Panc1 (cell line): Measurements from ENCODE around the gene GPR61. TPM values are rescaled to one million over a fixed set of nuclear protein-coding genes. Genes with fewer than 3 reads are reported as not detected.

Experiments
- ATAC-seq: fragments of 200-7000 bp; cut with Tn5 transposase; 2 replicates; pipeline ENCODE4 v1.9.1; 2020; ENCODE audit warnings: mild to moderate bottlenecking, moderate library complexity
- BruUV-seq: library from RNA; stranded (reverse); fragments of 400-500 nt; replicated peaks from 2 replicates; lab custom pipeline; 2021; lab: Mats Ljungman, UMichigan
- CTCF ChIA-PET: fragments of 300-600 bp; sonication (Branson Sonifier 250); formaldehyde crosslinking; loops from one replicate; lab custom pipeline; 2022; ENCODE audit warnings: antibody characterized with exemption; lab: Charles Lee
- POLR2A ChIA-PET: fragments of 300-600 bp; sonication (Branson Sonifier 250); formaldehyde crosslinking; loops from one replicate; lab custom pipeline; 2022; ENCODE audit warnings: antibody characterized with exemption; lab: Charles Lee
- DNase-seq: peaks from one replicate; pipeline ENCODE4 v3.0.0-alpha.2; 2010; ENCODE audit warnings: low read depth, low spot score
- H3K27ac ChIP-seq: 2 replicates; pipeline ENCODE4 v1.5.1; 2011; ENCODE audit warnings: mild to moderate bottlenecking, low read length, inconsistent platforms
- H3K27me3 ChIP-seq: fragments of 200-500 bp; sonication (Bioruptor generic); 2 replicates; pipeline ENCODE4 v1.6.0; 2014; ENCODE audit warnings: low read length, inconsistent platforms; ENCODE audit not compliant: control insufficient read depth, insufficient read depth
- H3K36me3 ChIP-seq: fragments of 200-500 bp; sonication (Bioruptor generic); 2 replicates; pipeline ENCODE4 v1.5.1; 2014; ENCODE audit warnings: inconsistent platforms, mild to moderate bottlenecking, low read length, moderate library complexity; ENCODE audit not compliant: control insufficient read depth, insufficient read depth
- H3K4me1 ChIP-seq: 2 replicates; pipeline ENCODE4 v1.5.1; 2011; ENCODE audit warnings: inconsistent platforms, mild to moderate bottlenecking, low read length, moderate library complexity; ENCODE audit not compliant: control insufficient read depth, insufficient read depth
- H3K4me3 ChIP-seq, 2 experiments: 2 replicates each; pipeline ENCODE4 v1.5.1; 2011 to 2012; ENCODE audit warnings: low read depth in 2 of 2, low read length in 2 of 2, mild to moderate bottlenecking in 2 of 2, inconsistent platforms in 1 of 2, moderate library complexity in 1 of 2
- H3K9me3 ChIP-seq: fragments of 200-500 bp; sonication (Bioruptor generic); 2 replicates; pipeline ENCODE4 v1.5.1; 2014; ENCODE audit warnings: low read depth, mild to moderate bottlenecking, inconsistent platforms, low read length, moderate library complexity; ENCODE audit not compliant: control insufficient read depth, insufficient read depth
- POLR2AphosphoS5 ChIP-seq: IDR thresholded peaks from 2 replicates; pipeline ENCODE4 v1.6.1; 2012; ENCODE audit warnings: mild to moderate bottlenecking, low read depth, low read length, moderate library complexity
- SIN3A ChIP-seq: IDR thresholded peaks from 2 replicates; pipeline ENCODE4 v1.6.1; 2012; ENCODE audit warnings: low read depth, mild to moderate bottlenecking, low read length, moderate library complexity, borderline replicate concordance; ENCODE audit not compliant: insufficient read depth
- TCF7L2 ChIP-seq: IDR thresholded peaks from 2 replicates; pipeline ENCODE4 v1.6.1; 2011; ENCODE audit warnings: mild to moderate bottlenecking, low read depth, low read length, inconsistent platforms
- in situ Hi-C: cut with HindIII; loops from 2 replicates; pipeline ENCODE4 v1.10.0; 2016; ENCODE audit warnings: low sequenced_read_pairs, low pct_unique_long_range_greater_than_20kb
- intact Hi-C: fragments of 100-400 bp; cut with micrococcal nuclease; formaldehyde crosslinking; loops from one replicate; pipeline ENCODE4 v1.10.0; 2022; ENCODE audit not compliant: unreplicated experiment
- total RNA-seq: library from RNA; stranded (reverse); gene quantifications from one replicate; pipeline ENCODE4 v1.2.1, GENCODE V29; 2021; ENCODE audit not compliant: unreplicated experiment
- TF ChIP-seq, protein P1 (sequence below), 2 experiments: IDR thresholded peaks; 2 replicates each; pipeline ENCODE4 v1.6.1; 2011 to 2012; ENCODE audit warnings: low read depth in 2 of 2, control low read depth in 1 of 2, low read length in 1 of 2, mild to moderate bottlenecking in 1 of 2, moderate library complexity in 1 of 2; ENCODE audit not compliant: insufficient read depth in 1 of 2
- TF ChIP-seq, protein P2 (sequence below): fragments of 450-650 bp; IDR thresholded peaks from 2 replicates; pipeline ENCODE4 v1.5.1; 2017; ENCODE audit warnings: mild to moderate bottlenecking

The GPR61 gene
- total RNA-seq, 1 experiment from 2014 or later, result not detected

DNA sequence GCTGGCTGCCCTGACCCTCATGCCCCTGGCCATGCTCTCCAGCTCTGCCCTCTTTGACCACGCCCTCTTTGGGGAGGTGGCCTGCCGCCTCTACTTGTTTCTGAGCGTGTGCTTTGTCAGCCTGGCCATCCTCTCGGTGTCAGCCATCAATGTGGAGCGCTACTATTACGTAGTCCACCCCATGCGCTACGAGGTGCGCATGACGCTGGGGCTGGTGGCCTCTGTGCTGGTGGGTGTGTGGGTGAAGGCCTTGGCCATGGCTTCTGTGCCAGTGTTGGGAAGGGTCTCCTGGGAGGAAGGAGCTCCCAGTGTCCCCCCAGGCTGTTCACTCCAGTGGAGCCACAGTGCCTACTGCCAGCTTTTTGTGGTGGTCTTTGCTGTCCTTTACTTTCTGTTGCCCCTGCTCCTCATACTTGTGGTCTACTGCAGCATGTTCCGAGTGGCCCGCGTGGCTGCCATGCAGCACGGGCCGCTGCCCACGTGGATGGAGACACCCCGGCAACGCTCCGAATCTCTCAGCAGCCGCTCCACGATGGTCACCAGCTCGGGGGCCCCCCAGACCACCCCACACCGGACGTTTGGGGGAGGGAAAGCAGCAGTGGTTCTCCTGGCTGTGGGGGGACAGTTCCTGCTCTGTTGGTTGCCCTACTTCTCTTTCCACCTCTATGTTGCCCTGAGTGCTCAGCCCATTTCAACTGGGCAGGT lies 3.8 kb downstream of the GPR61 start:
- TF ChIP-seq SIN3A (no peak), TCF7L2 (no peak), POLR2AphosphoS5 (no peak)
- TF ChIP-seq, protein P1, sequence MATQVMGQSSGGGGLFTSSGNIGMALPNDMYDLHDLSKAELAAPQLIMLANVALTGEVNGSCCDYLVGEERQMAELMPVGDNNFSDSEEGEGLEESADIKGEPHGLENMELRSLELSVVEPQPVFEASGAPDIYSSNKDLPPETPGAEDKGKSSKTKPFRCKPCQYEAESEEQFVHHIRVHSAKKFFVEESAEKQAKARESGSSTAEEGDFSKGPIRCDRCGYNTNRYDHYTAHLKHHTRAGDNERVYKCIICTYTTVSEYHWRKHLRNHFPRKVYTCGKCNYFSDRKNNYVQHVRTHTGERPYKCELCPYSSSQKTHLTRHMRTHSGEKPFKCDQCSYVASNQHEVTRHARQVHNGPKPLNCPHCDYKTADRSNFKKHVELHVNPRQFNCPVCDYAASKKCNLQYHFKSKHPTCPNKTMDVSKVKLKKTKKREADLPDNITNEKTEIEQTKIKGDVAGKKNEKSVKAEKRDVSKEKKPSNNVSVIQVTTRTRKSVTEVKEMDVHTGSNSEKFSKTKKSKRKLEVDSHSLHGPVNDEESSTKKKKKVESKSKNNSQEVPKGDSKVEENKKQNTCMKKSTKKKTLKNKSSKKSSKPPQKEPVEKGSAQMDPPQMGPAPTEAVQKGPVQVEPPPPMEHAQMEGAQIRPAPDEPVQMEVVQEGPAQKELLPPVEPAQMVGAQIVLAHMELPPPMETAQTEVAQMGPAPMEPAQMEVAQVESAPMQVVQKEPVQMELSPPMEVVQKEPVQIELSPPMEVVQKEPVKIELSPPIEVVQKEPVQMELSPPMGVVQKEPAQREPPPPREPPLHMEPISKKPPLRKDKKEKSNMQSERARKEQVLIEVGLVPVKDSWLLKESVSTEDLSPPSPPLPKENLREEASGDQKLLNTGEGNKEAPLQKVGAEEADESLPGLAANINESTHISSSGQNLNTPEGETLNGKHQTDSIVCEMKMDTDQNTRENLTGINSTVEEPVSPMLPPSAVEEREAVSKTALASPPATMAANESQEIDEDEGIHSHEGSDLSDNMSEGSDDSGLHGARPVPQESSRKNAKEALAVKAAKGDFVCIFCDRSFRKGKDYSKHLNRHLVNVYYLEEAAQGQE (IDR thresholded peaks at IDR 0.05; ENCODE audit: insufficient read depth in 1 of 2, low read depth in 2 of 2, low read length in 1 of 2), result no peak
- TF ChIP-seq, protein P2, sequence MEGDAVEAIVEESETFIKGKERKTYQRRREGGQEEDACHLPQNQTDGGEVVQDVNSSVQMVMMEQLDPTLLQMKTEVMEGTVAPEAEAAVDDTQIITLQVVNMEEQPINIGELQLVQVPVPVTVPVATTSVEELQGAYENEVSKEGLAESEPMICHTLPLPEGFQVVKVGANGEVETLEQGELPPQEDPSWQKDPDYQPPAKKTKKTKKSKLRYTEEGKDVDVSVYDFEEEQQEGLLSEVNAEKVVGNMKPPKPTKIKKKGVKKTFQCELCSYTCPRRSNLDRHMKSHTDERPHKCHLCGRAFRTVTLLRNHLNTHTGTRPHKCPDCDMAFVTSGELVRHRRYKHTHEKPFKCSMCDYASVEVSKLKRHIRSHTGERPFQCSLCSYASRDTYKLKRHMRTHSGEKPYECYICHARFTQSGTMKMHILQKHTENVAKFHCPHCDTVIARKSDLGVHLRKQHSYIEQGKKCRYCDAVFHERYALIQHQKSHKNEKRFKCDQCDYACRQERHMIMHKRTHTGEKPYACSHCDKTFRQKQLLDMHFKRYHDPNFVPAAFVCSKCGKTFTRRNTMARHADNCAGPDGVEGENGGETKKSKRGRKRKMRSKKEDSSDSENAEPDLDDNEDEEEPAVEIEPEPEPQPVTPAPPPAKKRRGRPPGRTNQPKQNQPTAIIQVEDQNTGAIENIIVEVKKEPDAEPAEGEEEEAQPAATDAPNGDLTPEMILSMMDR, result no peak
- ATAC-seq (no peak), DNase-seq (no peak)
- in situ Hi-C loops, result no loop called here
- no TSS peak for BruUV-seq
- Histone ChIP-seq H3K4me3 (no peak overlapping the region), H3K27ac (no peak overlapping the region), H3K9me3 (no peaks in the 10 kb centered on the region), H3K27me3 (no peaks in the 10 kb centered on the region), H3K36me3 (peaks cover 4% of the 10 kb centered on the region; the same call in 1 of the 2 replicates), H3K4me1 (peaks cover 6% of the 10 kb centered on the region; the same call in 1 of the 2 replicates)
- CTCF ChIA-PET, result interaction anchor here (0.8 kb wide), 1 partner anchor 11 kb away, joined by 3 read pairs; no protein-coding TSS in a partner anchor
- intact Hi-C loops, result loop anchor here (10.0 kb wide), 1 partner anchor 441 kb away; the partner anchor contains the start of gene AHCYL1
- POLR2A ChIA-PET, result no interaction called here

DNA sequence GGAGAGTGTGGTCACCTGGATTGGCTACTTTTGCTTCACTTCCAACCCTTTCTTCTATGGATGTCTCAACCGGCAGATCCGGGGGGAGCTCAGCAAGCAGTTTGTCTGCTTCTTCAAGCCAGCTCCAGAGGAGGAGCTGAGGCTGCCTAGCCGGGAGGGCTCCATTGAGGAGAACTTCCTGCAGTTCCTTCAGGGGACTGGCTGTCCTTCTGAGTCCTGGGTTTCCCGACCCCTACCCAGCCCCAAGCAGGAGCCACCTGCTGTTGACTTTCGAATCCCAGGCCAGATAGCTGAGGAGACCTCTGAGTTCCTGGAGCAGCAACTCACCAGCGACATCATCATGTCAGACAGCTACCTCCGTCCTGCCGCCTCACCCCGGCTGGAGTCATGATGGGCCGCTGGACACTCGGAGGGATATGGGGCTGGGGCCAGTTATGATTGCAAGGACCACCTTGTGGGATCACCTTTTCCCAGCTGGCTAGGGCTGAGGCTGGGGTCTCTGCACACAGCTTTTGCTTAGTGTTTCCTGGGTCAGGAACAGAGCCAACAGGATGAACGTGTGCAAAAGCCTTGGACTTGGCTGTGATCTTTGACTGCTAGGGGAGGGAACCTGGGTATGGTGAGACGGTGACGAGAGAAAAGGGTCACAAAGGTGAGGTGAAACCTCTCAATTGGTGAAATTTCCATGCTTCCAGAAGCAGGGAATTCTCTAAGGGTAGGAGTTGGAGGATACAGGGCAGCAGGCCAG lies 4.5 kb downstream of the GPR61 start:
- peaks cover 6% of the 10 kb centered on the region; the same call in 1 of the 2 replicates for H3K4me1 ChIP-seq
- BruUV-seq, result no TSS peak
- ChIA-PET POLR2A (no interaction called here), CTCF (interaction anchor here (0.8 to 1.1 kb wide), 2 partner anchors 12 to 228 kb away, joined by 3 to 4 read pairs; no protein-coding TSS in a partner anchor)
- peaks cover 10% of the 10 kb centered on the region; the same call in 1 of the 2 replicates for H3K36me3 ChIP-seq
- no peaks in the 10 kb centered on the region for H3K9me3 ChIP-seq
- in situ Hi-C loops (no loop called here), intact Hi-C loops (loop anchor here (10.0 kb wide), 1 partner anchor 441 kb away; the partner anchor contains the start of gene AHCYL1)
- ATAC-seq (no peak), DNase-seq (no peak)
- no peaks in the 10 kb centered on the region for H3K27me3 ChIP-seq
- no peak overlapping the region for H3K4me3 ChIP-seq
- TF ChIP-seq POLR2AphosphoS5, result no peak
- no peak for TF ChIP-seq TCF7L2
- no peak for TF ChIP-seq SIN3A
- TF ChIP-seq, protein P2, result no peak
- TF ChIP-seq, protein P1 (IDR thresholded peaks at IDR 0.05; ENCODE audit: insufficient read depth in 1 of 2, low read depth in 2 of 2, low read length in 1 of 2), result no peak
- H3K27ac ChIP-seq, result no peak overlapping the region
